K562 (cell line): Measurements from ENCODE around the gene PRDM1. TPM values are rescaled to one million over a fixed set of nuclear protein-coding genes. Genes with fewer than 3 reads are reported as not detected.

ENCODE experiments used
- ATAC-seq: fragments of 200-7000 bp; cut with Tn5 transposase; 3 replicates; pipeline ENCODE4 v1.9.1; 2020; ENCODE audit warnings: moderate library complexity
- BruUV-seq: library from RNA; stranded (reverse); fragments of 400-500 nt; replicated peaks from 2 replicates; lab custom pipeline; 2021; lab: Mats Ljungman, UMichigan
- CTCF ChIA-PET: fragments of 300-600 bp; formaldehyde crosslinking; extraction: SDS; loops from one replicate; lab custom pipeline; 2021; ENCODE audit warnings: low intra/inter-chr PET ratio; lab: Yijun Ruan, JAX
- POLR2A ChIA-PET: fragments of 300-600, 350-650 bp; sonication (Branson Sonifier 250); formaldehyde crosslinking; extraction: SDS; loops from one replicate; lab custom pipeline; 2021; ENCODE audit warnings: antibody characterized with exemption, inconsistent platforms; lab: Yijun Ruan, JAX
- DNase-seq, 4 experiments: peaks; one replicate each; pipeline versions ENCODE4 v3.0.0 to v3.0.0-alpha.2; 2011 to 2018; ENCODE audit warnings: low spot score in 3 of 4, mixed read lengths in 3 of 4; ENCODE audit errors: extremely low read depth in 1 of 4
- FAIRE-seq: peaks from 2 replicates; lab custom pipeline; 2011; peaks lifted over from hg19 to GRCh38; lab: Jason Lieb, UNC
- H2AFZ ChIP-seq: 2 replicates; pipeline ENCODE4 v1.6.0; 2011; ENCODE audit warnings: low read depth, low read length, control low read depth, inconsistent platforms
- H3K27ac ChIP-seq: fragments of 200-600 bp; 3 replicates; pipeline ENCODE4 v1.8.0; 2011; ENCODE audit warnings: low read depth, mild to moderate bottlenecking, control low read depth, inconsistent platforms, low read length, moderate library complexity, mixed read lengths; ENCODE audit errors: extremely low read depth
- H3K27me3 ChIP-seq, 2 experiments: fragments of 300-600 bp in 1 of 2; 2 replicates in 1 of 2; 3 replicates in 1 of 2; pipeline versions ENCODE4 v1.6.0 to v1.8.0; 2011; ENCODE audit warnings: inconsistent platforms in 2 of 2, low read length in 2 of 2, mild to moderate bottlenecking in 1 of 2, mixed read lengths in 1 of 2, moderate library complexity in 1 of 2; ENCODE audit not compliant: control insufficient read depth in 2 of 2, insufficient read depth in 2 of 2
- H3K36me3 ChIP-seq: fragments of 300-600 bp; 3 replicates; pipeline ENCODE4 v1.8.0; 2011; ENCODE audit warnings: mild to moderate bottlenecking, low read length, inconsistent platforms; ENCODE audit not compliant: control insufficient read depth, insufficient read depth
- H3K4me1 ChIP-seq, 2 experiments: fragments of 200-600 bp in 1 of 2; replicated peaks in 1 of 2; 2 replicates in 1 of 2; 3 replicates in 1 of 2; pipeline versions ENCODE4 v1.5.1 to v1.8.0; 2011; ENCODE audit warnings: inconsistent platforms in 2 of 2, low read length in 2 of 2, mild to moderate bottlenecking in 1 of 2, mixed read lengths in 1 of 2, moderate library complexity in 1 of 2; ENCODE audit not compliant: control insufficient read depth in 2 of 2, insufficient read depth in 2 of 2
- H3K4me2 ChIP-seq: 2 replicates; pipeline ENCODE4 v1.6.1; 2011; ENCODE audit warnings: low read length, control low read depth, inconsistent platforms, mixed read lengths; ENCODE audit not compliant: insufficient read depth
- H3K4me3 ChIP-seq: fragments of 200-600 bp; sonication (generic), shearing (Covaris generic); 2 replicates; pipeline ENCODE4 v1.5.1; 2016; ENCODE audit warnings: control low read depth, inconsistent platforms
- H3K79me2 ChIP-seq: fragments of 200-600 bp; 3 replicates; pipeline ENCODE4 v1.8.0; 2011; ENCODE audit warnings: low read length, inconsistent platforms; ENCODE audit not compliant: control insufficient read depth, insufficient read depth
- H3K9ac ChIP-seq, 2 experiments: 2 replicates each; pipeline versions ENCODE4 v1.6.0 to v1.6.1; 2011; ENCODE audit warnings: low read depth in 2 of 2, low read length in 2 of 2, control low read depth in 1 of 2, inconsistent platforms in 1 of 2, mild to moderate bottlenecking in 1 of 2, mixed read lengths in 1 of 2; ENCODE audit not compliant: insufficient read depth in 1 of 2
- H3K9me1 ChIP-seq: one replicate; pipeline ENCODE4 v1.6.0; 2011; ENCODE audit warnings: inconsistent platforms, mild to moderate bottlenecking, low read length, moderate library complexity; ENCODE audit not compliant: control insufficient read depth, insufficient read depth
- H3K9me3 ChIP-seq: replicated peaks from 2 replicates; pipeline ENCODE4 v1.5.1; 2011; ENCODE audit warnings: low read depth, low read length, inconsistent platforms; ENCODE audit not compliant: control insufficient read depth, insufficient read depth
- H4K20me1 ChIP-seq: replicated peaks from 2 replicates; pipeline ENCODE4 v1.6.1; 2011; ENCODE audit warnings: low read length, inconsistent platforms, mixed read lengths; ENCODE audit not compliant: control insufficient read depth, insufficient read depth
- ETS2 ChIP-seq: IDR thresholded peaks from 2 replicates; pipeline ENCODE4 v1.6.1; 2016; ENCODE audit warnings: borderline replicate concordance, missing genetic modification characterization, mild to moderate bottlenecking, moderate library complexity, missing compliant biosample characterization; ENCODE audit not compliant: poor library complexity, severe bottlenecking
- JUND ChIP-seq, 2 experiments: IDR thresholded peaks; 2 replicates in 1 of 2; 3 replicates in 1 of 2; pipeline ENCODE4 v1.6.1; 2011; ENCODE audit warnings: borderline replicate concordance in 2 of 2, low read depth in 2 of 2, low read length in 2 of 2, improper control_type of control experiment in 1 of 2, missing biosample characterization in 1 of 2, missing genetic modification characterization in 1 of 2, missing genetic modification reagents in 1 of 2
- ZNF644 ChIP-seq: fragments of 200-800 bp; sonication (Bioruptor generic); IDR thresholded peaks from 2 replicates; pipeline ENCODE4 v1.6.1; 2016; ENCODE audit warnings: low read depth, missing genetic modification characterization, missing compliant biosample characterization
- ZNF785 ChIP-seq: fragments of 250-450 bp; sonication (Bioruptor Pico); IDR thresholded peaks from 2 replicates; pipeline ENCODE4 v1.4.0; 2020; ENCODE audit warnings: mild to moderate bottlenecking
- WGBS: fragments of 100-300 bp; shearing (Covaris generic); methylation state at CpG from one replicate; pipeline ENCODE4 v1.1.6; 2016; ENCODE audit warnings: low coverage, mixed read lengths; ENCODE audit not compliant: insufficient coverage; ENCODE audit errors: missing lambda C conversion rate; 5-methylcytosine and 5-hydroxymethylcytosine counted together
- in situ Hi-C: fragments of 300-500 bp; cut with MboI; formaldehyde crosslinking; loops from 4 replicates; pipeline ENCODE4 v1.15.0; 2018; ENCODE audit warnings: inconsistent platforms, mixed read lengths
- intact Hi-C: fragments of 100-400 bp; cut with micrococcal nuclease; formaldehyde crosslinking; loops from 2 replicates; pipeline ENCODE4 v1.14.2; 2022
- polyA plus RNA-seq, 8 experiments: library from polyadenylated mRNA; depleted of rRNA in 4 of 8; stranded (reverse) in 5 of 8; unstranded in 3 of 8; fragments of >200 nt; fragmentation: Nextera tagmentation in 2 of 8; fragmentation: Illumina TruSeq in 1 of 8; extraction: Ambion mirVana in 2 of 8; extraction: Trizol in 1 of 8; gene quantifications; 2 replicates each; pipeline versions ENCODE4 v1.2.1 to v1.2.3, GENCODE V29; 2011 to 2014; ENCODE audit warnings: inconsistent platforms in 1 of 8, missing spikeins in 1 of 8
- total RNA-seq, 7 experiments: library from RNA; depleted of rRNA in 6 of 7; stranded (reverse); fragments of >200 nt in 6 of 7; fragmentation: Illumina TruSeq in 2 of 7; extraction: Trizol in 2 of 7; gene quantifications; 2 replicates each; pipeline versions ENCODE4 v1.2.1 to v1.2.3, GENCODE V29; 2011 to 2021; ENCODE audit warnings: low replicate concordance in 1 of 7
- TF ChIP-seq, protein P1 (sequence below), 2 experiments: fragments of 450-650 bp in 1 of 2; sonication (generic) in 1 of 2; formaldehyde crosslinking in 1 of 2; IDR thresholded peaks in 1 of 2; conservative IDR thresholded peaks in 1 of 2; 2 replicates each; pipeline versions ENCODE4 v1.6.1 to v1.8.1; 2016 to 2023; ENCODE audit warnings: mild to moderate bottlenecking in 2 of 2, moderate library complexity in 2 of 2, inconsistent platforms in 1 of 2, missing genetic modification reagents in 1 of 2

Gene PRDM1
- total and polyA plus RNA-seq, 9 of the 15 experiments (the other 6 are each of a cell fraction or from before 2014, with no cell fraction given) = 0.09 to 0.89 (median 0.27) TPM

DNA sequence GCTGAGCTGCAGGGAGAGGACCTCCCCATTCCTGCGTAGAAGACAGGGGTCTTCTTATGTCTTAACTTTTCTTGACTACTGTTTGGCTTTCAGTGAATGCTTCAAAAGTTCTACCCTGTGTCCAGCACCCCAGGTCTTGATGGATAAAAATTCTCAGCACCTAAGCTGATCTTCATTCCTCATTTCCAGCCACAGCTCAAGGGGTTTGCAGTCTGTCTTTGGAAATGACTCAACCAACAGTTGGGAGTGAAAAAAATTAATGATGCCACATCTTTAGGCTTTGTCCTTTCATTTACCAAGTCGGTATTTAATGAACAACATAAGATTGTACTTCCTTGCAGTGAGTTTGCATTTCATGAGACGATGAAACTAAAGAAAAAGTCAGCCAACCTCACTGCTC, 40.3 kb downstream of the PRDM1 start:
- intact Hi-C loops (no loop called here), in situ Hi-C loops (no loop called here)
- WGBS = 30% methylated on average over 3 of the region's 3 CpGs
- ChIA-PET POLR2A (interaction anchor here (0.7 to 2.0 kb wide), 4 partner anchors 10 to 126 kb away, joined by 3 to 8 read pairs (median 3); no protein-coding TSS in a partner anchor), CTCF (interaction anchor here (0.8 kb wide), 1 partner anchor 97 kb away, joined by 3 read pairs; no protein-coding TSS in a partner anchor)
- Histone ChIP-seq H2AFZ (peak overlapping the region; percentile 84), H3K9ac (0 out of 4 replicates have a peak overlapping the region, but pooled peaks of 1 of the 2 experiments have one; percentile 4), H3K27me3 (no peaks in the 10 kb centered on the region), H3K27ac (peak overlapping the region; percentile 29; the same call in 2 of the 3 replicates), H4K20me1 (no peaks in the 10 kb centered on the region), H3K4me1 (peaks cover 16 to 36% of the 10 kb centered on the region in 2 experiments), H3K36me3 (no peaks in the 10 kb centered on the region), H3K79me2 (no peaks in the 10 kb centered on the region), H3K9me3 (no peaks in the 10 kb centered on the region), H3K4me2 (peak overlapping the region; percentile 69), H3K4me3 (no peak overlapping the region), H3K9me1 (no peaks in the 10 kb centered on the region)
- TF ChIP-seq JUND (IDR thresholded peaks at IDR 0.05; ENCODE audit: borderline replicate concordance, low read depth, low read length) = no peak
- peak; percentile 5; the same call in 1 of the 3 replicates for TF ChIP-seq JUND (tag; IDR thresholded peaks at IDR 0.05; ENCODE audit: borderline replicate concordance, low read depth, low read length)
- no peak for TF ChIP-seq ZNF785
- DNase-seq = no peak
- no TSS peak for BruUV-seq
- no peak for FAIRE-seq
- ATAC-seq = no peak

DNA sequence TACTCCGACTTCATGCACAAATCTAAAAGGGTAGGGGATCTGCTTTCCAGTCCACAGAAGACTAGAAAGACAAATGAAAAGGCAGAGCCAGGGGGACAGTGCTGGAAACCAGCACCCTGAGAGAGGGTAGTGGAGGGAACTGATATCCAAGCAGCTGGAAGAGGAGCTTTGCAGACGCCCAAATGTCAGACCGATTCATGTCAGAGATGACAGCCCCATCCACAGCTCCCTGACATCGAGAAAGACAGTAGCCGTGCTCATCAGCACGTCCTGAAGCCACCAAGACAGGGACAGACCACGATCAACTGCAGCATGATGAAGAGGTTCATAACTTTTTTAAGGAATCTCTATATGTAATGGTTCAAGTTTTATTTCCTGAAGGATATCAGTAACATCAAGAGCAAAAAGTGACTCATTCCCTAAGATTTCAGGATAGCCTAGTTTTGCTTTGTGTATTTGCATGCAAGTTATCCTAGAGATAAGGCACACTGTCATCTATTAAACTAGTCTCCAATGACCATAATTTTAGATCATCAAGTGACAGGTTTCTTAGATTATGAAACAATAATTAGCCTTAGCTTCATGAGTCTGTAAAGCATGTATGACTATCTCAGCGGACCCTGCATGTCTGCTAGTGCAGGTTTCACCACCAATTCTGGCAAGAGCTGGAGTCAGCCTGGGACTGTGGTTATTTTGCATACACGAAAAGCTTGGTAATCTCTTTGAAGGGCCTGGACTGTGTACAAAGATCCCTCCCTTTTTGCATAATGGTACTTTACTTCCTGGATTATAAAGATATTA, 43.0 kb downstream of the PRDM1 start:
- Histone ChIP-seq H4K20me1 (no peaks in the 10 kb centered on the region), H3K9ac (no peak overlapping the region), H3K36me3 (no peaks in the 10 kb centered on the region), H3K9me1 (no peaks in the 10 kb centered on the region), H3K27ac (no peak overlapping the region), H3K27me3 (no peaks in the 10 kb centered on the region), H2AFZ (peak overlapping the region; percentile 60), H3K4me3 (no peak overlapping the region), H3K4me2 (peak overlapping the region; percentile 39; the same call in 1 of the 2 replicates), H3K4me1 (peaks cover 16 to 35% of the 10 kb centered on the region in 2 experiments), H3K79me2 (no peaks in the 10 kb centered on the region), H3K9me3 (no peaks in the 10 kb centered on the region)
- CTCF ChIA-PET = no interaction called here
- ATAC-seq (peak; percentile 47), FAIRE-seq (peak; percentile 37), DNase-seq (peak in 1 of 4 experiments; percentile 32)
- intact Hi-C loops = no loop called here
- BruUV-seq = no TSS peak
- POLR2A ChIA-PET = interaction anchor here (0.7 to 1.4 kb wide), 4 partner anchors 9 to 88 kb away, joined by 3 to 5 read pairs (median 3); no protein-coding TSS in a partner anchor
- in situ Hi-C loops = no loop called here
- WGBS = 15% methylated on average over 9 of the region's 9 CpGs
- TF ChIP-seq, protein P1, sequence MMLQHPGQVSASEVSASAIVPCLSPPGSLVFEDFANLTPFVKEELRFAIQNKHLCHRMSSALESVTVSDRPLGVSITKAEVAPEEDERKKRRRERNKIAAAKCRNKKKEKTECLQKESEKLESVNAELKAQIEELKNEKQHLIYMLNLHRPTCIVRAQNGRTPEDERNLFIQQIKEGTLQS (IDR thresholded peaks at IDR 0.05) = peak; percentile 65; the same call in 1 of the 2 replicates
- TF ChIP-seq, protein P1 (CRISPR knock-in tag; conservative IDR thresholded peaks at IDR 0.05) = no peak
- TF ChIP-seq ETS2 (tag) (no peak), ZNF644 (tag) (no peak)
